ENCODE measurements around the gene KDM6A.
"Not testable (repeated sequence)": the region's sequence is repeated elsewhere in the genome, so short reads cannot be mapped to it uniquely, and the experiment has no call there.

KDM6A gene

DNA sequence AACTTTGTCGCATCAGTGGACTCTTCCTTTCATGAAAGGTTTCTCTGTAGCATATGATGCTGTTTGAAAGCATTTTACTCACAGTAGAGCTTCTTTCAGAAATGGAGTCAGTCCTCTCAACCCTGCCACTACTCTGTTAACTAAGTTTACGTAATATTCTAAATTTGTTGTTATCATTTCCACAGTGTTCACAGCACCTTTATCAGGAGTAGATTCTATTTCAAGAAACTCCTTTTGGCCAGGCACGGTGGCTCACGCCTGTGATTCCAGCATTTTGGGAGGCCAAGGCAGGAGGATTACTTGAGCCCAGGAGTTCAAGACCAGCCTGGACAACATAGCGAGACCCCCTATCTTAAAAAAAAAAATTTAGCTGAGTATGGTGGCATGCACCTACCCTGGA, 90.0 kb downstream of the KDM6A start:
- no peak for DNase-seq (ENCODE audit: low spot score)

DNA sequence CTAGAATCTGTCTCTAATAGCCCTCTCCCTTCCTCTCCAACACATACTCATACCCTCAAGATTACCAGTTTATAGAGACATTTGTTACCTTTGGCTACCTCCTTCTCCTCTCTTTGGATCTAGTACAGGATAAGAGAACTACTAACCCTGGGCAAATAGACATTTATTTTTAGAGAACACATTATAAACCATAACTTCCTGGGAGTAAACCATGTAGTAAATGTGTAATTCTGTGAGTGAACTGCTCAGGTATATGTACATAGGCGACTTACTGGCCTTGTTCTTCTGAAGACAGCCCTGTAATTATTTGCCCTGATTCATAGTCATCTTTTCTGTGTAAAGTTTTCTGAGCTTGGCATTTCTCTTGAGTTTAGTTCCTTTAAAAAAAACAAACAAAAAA, 94.2 kb downstream of the KDM6A start:
- DNase-seq (ENCODE audit: low spot score), result no peak

DNA sequence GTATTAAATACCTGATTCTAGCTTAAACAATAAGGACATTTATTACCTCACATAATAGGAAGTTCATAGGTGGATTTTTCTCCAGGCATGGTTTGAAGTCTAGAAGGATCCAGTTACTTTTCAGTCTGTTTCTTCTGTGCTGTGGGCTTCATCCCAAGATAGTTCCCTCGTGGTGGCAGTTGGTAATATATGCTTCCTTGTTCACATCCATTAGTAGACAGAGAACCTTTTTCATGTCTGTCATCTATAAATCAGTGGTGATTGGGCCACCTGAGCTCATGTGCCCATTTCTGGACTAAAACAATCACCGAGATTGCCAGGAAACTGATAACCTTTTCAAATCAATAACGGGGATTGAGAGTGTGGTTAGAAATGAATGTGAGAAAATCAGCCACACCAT, 97.7 kb downstream of the KDM6A start:
- no peak for DNase-seq (ENCODE audit: low spot score)

DNA sequence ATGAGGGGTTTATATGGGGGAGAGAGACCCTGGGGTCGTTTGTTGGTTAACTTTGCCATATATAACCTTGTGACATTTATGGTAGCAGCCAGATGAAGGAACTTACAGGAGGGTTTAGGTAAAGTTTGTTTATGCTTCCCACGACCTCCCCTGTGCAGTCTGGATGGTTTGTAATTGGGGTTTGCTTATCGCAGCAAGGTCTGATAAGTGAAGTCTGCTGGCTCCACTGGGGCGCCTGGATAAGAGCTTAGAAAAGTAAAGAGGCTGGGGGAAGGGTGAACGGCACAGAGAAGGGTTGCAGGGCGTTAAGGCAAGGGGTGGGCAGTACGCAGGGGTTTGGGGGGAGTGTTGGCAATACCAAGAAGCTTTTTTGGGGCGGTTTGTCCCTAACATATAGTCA, 98.7 kb downstream of the KDM6A start:
- no peak for DNase-seq (ENCODE audit: low spot score)

DNA sequence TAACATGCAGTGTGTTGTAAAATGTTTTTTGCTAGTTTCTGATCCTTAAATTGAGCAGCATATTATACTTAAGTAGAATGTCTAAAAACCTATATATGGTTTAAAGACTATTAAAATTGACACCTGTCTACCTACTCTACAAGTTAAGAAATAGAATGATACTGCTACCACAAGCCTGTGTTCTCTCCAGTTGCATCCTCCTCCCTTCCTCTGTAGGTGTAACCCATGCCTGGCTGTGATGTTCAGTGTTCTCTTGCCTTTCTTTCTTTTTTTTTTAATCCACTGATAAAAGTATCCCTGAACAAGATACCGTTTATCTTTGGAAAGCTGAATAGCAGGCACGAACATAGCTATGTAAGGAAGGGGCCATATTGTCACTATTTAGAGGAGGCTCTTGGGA, 99.1 kb downstream of the KDM6A start:
- no peak for DNase-seq (ENCODE audit: low spot score)

DNA sequence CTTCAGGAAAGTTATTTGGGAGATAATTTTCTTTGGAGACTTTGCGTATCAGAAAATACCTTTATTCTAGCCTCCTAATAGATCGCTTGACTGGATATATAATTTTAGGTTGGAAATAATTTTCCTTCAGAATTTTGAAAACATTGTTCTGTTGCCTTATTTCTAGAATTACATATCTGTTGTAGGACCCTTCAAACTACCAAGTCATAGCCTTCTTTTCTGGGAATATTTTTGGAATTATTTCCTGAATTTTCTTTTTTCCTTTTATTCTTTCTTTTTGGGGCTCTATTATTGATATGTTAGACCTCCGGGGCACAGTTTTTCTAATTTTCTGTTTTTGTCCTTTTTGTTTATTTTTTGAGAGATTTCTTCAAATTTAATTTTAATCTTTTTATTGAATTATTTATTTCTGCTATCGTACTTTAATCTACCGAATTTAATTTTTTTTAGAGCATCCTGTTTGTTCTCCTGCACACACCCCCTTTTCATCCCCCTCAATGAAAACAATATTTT, 100.5 kb downstream of the KDM6A start:
- DNase-seq (ENCODE audit: low spot score), result no peak

DNA sequence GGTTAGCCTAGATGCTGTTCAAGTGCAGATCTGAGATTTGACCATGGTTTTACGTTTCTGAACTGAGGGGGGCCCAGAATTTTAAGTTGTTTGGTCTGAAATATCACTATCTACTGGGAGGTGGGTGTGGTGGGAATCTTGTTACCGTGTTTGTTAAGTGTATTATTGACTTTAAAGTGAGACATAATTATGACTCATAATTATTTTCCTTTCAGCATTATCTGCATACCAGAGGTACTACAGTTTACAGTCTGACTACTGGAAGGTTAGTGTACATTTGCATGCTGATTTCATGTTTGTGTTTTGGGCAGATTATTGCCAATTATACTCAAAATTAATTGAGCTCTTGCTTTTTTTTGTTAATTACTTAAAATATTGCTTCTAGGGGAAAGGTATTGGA, 101.5 kb downstream of the KDM6A start:
- no peak for DNase-seq (ENCODE audit: low spot score)

DNA sequence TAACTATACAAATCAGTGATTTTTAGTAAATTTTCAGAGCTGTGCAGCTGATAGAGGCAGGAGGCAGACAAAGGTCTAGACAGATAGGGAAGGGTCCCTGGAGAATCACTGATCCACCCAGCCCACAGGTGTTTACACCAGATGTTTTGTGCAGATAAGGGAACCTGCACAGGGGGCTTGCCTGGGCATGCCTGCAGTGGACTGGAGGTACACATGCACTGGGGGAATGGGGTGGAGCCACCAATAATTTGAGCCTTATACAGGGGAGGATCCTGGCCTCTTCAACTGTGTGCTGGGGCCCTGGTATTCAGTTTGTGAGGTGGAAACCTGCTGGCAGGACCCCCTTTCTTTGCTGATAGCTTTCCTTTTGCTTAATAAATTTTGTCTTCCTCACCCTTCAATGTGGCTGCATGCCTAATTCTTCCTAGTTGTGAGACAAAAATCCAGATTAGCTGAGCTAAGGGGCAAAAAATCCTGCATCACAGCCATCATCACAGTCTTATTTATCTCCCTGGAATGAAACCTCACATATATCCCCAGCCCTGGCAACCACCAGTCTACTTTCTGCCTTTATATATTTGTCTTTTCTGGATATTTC, 102.8 kb downstream of the KDM6A start:
- peak; percentile 7 for DNase-seq (ENCODE audit: low spot score)

DNA sequence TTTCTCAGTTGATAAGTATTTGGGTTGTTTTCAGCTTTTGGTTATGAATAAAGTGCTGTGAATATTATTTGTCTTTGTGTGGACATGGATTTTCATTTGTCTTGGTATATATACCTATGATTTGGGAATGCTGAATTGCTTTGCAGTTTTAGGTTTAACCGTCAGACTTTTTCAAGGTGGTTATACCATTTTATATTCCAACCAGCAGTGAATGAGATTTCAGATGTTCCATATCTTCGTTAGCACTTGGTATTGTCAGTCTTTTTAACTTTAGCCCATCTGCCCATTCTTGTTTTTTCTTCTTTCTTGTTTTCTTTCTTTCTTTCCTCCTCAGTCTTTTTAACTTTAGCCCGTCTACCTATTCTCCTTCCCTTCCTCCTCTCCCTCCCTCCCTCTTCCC, 106.0 kb downstream of the KDM6A start:
- DNase-seq (ENCODE audit: low spot score), result no peak

DNA sequence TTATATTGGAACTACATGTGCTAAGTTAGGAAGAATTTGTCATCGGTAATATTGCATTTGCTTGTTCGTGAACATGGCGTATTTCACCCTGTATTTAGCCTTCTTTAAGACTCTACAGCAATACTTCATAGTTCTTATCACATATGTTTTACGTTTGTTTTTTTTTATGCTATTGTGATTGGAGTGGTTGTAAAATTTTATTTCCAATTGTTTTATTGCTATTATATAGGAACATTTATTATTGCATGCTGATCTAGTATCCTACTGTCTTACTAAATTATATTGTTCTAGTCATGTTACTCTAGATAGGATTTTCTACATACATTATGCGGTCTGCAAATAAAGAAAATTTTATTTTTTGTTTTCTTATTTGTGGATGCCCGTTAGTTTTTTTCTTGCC, 107.4 kb downstream of the KDM6A start:
- DNase-seq (ENCODE audit: low spot score), result no peak

DNA sequence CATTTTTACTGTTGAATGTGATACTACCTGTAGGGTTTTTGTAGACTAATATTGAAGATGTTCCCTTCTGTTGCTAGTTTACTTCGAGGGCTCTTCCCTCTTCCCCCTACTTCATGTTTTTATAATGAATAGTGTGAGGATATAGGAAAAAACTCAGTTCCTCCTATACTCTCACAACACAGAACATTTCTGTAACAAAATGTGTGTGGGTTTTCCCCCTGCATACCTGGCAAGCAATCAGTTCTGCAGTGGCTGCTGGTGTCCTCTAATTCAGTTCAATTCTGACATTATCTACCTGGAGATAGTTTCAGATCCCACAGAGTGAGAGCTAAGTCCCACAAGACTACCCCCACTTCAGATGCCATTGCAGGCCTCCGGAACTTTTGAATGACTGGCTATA, 107.9 kb downstream of the KDM6A start:
- DNase-seq (ENCODE audit: low spot score), result no peak

DNA sequence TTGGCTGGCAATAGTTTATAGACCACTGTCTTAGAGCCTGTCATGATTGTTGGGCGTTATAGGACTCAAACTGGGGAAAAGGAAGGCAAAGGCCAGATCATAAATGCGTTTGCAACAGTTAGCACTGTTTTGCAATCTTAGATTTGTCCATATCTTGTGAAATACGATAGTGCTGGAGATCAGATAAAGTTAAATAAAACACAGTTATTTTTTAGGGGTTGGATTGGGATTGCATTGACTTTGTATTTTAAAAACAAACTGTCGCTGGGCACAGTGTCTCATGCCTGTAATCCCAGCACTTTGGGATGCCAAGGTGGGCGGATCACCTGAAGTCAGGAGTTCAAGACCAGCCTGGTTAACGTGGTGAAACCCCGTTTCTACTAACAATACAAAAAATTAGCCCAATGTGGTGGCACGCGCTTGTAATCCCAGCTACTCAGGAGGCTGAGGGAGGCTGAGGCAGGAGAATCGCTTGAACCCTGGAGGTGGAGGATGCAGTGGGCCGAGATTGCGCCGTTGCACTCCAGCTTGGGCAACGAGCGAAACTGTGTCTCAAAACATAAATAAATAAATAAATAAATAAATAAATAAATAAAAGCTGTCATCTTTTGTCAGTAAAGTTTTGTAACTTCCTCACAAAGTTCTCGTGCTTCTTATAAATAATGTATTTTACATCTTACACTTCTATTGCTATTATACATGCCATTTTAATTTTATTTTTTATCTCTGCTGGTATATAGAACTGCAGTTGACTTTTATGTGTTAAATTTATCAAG, 117.2 kb downstream of the KDM6A start:
- DNase-seq (ENCODE audit: low spot score), result no peak

DNA sequence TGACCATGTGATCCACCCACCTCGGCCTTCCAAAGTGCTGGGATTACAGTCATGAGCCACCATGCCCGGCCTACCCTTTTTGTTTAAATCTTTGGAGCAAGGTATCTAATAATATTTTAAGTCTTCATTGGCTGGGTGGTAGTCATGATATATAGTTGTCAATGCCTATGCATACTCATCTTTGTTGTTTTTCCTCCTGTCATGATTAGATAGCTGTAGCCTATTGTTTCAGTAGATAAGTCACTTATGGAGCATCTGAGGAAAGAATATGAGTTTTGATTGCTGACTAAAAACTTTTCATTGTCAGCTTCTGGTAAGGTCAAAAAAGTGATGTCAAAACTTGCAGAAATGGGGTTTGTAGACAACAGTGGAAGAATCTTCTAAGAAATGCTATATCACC, 119.8 kb downstream of the KDM6A start:
- no peak for DNase-seq (ENCODE audit: low spot score)

DNA sequence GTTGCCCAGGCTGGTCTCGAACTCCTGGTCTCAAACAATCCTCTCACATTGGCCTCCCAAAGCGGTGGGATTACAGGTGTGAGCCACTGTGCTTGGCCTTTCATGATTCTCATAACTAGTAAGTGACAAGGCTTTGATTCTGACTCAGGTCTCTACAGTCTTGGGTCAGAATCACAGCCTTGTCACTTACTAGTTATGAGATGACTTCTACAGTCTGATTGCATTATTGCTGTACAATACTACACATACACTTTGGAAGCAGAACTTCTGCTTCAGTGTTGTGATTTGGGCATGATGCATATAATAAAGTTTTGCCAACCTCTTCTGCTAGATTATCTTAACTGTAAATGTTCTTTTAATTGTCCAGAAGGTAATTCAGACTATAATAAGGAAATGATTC, 123.3 kb downstream of the KDM6A start:
- no peak for DNase-seq (ENCODE audit: low spot score)

DNA sequence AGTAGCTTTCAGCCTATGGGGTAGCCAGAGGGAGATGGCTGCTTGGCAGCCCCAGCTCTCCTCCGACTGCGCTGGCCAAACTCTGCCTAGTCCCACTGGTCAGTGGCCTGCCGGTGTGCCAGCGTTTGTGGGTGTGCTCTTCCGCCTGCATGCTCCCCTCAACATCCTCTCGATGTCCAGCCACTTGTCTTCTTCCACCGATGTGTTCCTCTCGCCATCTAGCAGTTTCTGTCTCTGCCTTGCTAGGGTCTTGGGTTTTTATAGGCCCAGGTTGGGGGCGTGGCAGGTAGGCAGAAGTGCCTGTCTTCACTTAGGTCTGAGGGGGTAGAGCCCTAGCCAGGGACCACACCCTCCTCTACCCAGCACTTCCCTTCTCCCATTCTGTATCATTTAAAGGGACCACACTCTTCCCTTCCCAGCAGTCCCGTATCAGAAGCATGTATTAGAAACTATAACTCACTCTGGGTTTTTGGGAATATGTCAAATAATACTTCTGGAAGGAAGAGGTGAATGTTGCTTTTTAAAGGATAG, 124.4 kb downstream of the KDM6A start:
- DNase-seq (ENCODE audit: low spot score), result no peak

DNA sequence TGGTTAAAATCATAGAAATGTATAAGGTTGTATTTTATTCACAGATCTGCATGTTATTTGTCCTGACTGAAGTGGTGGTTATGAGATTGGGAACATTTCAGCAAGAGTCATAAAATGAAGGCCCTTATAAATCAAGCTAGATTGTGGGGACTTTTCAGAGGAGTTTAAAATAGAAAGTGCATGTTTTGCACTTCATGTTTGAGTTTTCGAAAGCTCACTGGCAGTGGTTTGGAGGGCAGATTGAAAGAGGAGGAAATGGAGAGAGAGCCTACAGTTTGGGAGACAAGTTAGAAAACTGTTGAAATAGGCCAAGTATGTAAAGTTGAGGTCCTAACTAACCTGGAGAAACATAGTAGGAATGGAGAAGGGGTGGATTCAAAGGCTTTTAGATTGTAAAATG, 124.9 kb downstream of the KDM6A start:
- no peak for DNase-seq (ENCODE audit: low spot score)

DNA sequence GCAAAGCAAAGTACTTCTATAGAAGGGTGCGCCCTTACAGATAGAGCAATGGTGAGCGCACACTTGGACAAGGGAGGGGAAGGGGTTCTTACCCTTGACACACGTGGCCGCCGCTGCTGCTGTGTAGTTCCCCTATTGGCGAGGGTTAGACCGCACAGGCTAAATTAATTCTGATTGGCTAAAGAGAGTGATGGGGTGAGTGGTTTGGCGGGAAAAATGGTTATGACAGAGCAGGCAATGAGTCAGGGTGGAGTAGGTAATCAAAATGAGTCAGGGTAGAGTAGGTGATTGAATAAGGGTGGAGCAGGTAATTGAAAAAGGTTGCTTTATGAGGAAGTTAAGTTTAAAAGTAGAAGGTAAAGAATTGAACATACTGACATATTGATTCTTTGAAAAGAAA, 126.2 kb downstream of the KDM6A start:
- not testable (repeated sequence) for DNase-seq (ENCODE audit: low spot score)

DNA sequence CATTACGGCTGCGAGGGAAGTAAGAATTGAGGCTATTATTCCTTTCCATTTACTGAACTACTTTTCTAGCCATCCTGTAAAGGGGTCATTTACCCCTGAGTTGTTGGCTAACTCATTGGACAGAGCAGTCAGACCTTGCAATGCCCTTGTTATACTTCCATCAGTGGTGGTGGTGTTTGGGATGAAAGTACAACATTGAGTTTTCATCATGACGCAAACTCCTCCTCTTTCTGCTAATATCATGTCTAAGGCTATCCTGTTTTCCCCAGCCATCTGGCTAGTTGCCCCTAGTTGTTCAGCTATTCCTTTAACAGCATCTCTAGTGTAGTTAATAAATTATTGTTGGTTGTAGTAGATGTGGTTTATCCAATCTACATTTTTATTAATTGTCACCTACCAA, 126.9 kb downstream of the KDM6A start:
- DNase-seq (ENCODE audit: low spot score), result not testable (repeated sequence)

DNA sequence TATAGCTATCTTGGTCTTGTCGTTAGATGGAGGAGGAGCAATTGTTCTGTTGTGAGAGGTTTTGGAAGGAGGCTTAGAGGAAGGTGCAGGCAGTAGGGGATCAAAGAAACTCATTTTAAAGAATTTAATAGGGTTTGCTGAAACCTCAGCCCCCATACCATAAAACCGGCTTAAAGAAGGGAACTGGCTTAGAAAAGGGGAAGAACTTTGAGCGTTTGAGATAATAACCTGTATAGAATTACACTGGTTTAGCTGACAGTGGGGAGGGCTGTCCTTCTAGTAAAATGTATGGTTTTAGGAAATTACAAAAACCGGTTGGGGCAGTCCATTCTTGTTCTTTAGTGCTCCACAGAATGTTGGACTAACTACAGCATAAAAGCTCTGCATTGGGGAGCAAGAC, 128.1 kb downstream of the KDM6A start:
- no peak for DNase-seq (ENCODE audit: low spot score)

DNA sequence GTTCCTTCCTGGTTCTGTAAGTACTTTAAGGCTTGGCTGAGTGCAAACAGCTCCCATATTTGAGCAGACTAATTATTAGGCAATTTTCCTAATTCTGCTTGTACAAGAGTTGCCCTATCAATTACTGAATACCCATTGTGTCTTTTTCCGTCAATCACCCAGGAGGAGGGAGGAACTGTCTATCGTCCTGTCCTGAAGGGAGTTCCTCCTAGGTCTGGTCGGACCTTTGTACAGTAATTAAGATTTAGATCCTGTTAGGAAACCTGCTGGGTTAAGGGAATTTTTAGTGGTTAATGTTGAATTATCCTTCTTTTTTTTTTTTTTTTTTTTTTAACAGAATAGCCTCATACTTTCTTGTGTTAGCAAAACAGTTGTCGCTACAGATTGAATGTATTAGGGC, 130.1 kb downstream of the KDM6A start:
- DNase-seq (ENCODE audit: low spot score), result no peak

DNA sequence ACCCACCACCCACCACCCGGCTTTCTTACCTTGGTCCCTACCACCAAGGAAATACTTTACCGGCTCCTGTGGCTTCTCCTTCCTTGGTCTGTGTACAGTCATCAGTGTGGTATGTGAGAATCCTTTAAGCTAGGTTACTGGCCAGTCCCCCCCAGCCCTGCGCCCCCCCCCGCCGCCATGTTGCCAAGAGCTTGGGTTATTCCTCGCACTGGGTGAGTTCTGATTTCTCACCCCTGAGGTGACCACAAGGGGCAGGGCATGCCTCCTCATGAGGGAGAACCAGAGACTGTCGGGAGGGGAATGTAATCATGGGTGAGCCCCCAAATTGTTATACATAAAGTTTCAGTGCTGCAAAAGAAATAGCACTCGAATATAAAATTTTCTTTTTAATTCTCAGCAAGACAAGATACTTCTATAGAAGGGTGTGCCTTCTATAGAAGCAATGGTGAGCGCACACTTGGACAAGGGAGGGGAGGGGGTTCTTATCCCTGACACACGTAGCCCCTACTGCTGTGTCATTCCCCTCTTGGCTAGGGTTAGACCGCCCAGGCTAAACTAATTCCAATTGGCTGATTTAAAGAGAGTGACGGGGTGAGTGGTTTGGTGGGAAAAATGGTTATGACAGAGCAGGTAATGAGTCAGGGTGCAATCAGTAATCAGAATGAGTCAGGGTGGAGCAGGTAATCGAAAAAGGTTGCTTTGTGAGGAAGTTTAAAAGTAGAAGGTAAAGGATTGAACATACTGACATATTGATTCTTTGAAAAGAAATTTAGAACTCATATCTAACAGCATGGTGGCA, 133.2 kb downstream of the KDM6A start:
- no peak for DNase-seq (ENCODE audit: low spot score)

DNA sequence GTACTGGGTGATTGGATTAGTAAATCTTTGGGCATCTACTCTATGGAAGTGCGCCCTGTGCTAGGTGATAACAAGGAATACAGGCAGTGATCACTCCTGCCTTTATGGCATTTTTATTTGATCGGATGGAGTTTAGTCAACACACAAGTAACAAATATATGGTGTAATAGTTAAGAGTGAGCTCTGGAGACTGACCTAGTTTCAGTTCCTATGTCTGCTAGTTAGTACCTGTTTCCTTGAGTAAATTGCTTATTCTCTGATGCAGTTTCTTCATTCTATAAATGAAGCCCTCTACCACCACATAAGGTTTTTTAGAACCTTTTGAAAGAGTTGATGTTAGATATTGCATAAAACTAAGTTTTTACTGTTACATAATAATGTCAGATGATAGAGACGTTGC, 134.6 kb downstream of the KDM6A start:
- DNase-seq (ENCODE audit: low spot score), result no peak
